GM10266 (cell line): ENCODE results near the gene C12orf75.
A peak's percentile ranks its signal among the peaks of the same experiment; 100 is the strongest.

Source experiments
- DNase-seq: peaks from one replicate; pipeline ENCODE4 v3.0.0; 2012; ENCODE audit errors: extremely low spot score
- CTCF ChIP-seq: IDR thresholded peaks from 2 replicates; pipeline ENCODE4 v1.5.1; 2012; ENCODE audit warnings: mild to moderate bottlenecking, low read depth; ENCODE audit not compliant: control insufficient read depth, insufficient read depth; ENCODE audit errors: missing control alignments

Gene C12orf75

GRCh38 chr12:105316931-105317852 is 13.3 kb upstream of the C12orf75 start:
- TF ChIP-seq CTCF = no peak
- no peak for DNase-seq

- TF ChIP-seq CTCF = no peak
- DNase-seq = no peak
Observed at GRCh38 chr12:105317942-105318621, 12.4 kb upstream of the C12orf75 start.

GRCh38 chr12:105318651-105319483 is 11.6 kb upstream of the C12orf75 start:
- no peak for TF ChIP-seq CTCF
- no peak for DNase-seq

DNA sequence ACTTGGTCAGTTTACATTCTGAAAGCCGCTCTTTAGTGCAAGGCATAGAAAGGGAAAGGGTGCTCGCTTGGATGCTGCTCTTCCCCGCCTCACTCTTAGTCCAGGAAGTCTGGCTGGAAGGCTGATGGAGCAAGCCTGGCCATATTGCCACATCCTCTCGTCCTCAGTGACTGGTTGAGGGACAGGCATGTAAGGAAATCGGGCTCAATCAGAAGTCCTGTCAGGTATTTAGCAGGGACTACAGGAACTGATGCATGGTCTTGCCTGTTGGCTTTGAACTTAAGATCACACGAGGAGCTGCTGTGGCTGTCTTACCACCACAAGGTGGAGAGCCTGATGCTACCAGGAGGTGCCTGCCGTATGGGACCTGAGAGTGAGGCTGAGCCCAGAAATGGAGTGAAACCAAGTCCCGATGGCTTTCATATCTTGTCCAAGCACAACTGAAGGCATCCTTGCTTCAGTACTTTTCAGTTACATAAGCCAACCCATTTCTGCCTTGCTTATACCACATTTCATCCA is 10.7 kb upstream of the C12orf75 start:
- TF ChIP-seq CTCF = peak; percentile 13
- DNase-seq = no peak

- DNase-seq = no peak
- TF ChIP-seq CTCF = peak; percentile 32
Observed at GRCh38 chr12:105321125-105321524, 9.4 kb upstream of the C12orf75 start.

GRCh38 chr12:105322070-105322469 is 8.4 kb upstream of the C12orf75 start:
- no peak for DNase-seq
- no peak for TF ChIP-seq CTCF
